ENCODE results near the gene NCAPG2. TPM values are rescaled to one million over a fixed set of nuclear protein-coding genes. Genes with fewer than 3 reads are reported as not detected.
A peak's percentile ranks its signal among the peaks of the same experiment; 100 is the strongest.

NCAPG2 gene
- total RNA-seq, 2 donors from 2014 or later: 129 to 205 TPM

DNA sequence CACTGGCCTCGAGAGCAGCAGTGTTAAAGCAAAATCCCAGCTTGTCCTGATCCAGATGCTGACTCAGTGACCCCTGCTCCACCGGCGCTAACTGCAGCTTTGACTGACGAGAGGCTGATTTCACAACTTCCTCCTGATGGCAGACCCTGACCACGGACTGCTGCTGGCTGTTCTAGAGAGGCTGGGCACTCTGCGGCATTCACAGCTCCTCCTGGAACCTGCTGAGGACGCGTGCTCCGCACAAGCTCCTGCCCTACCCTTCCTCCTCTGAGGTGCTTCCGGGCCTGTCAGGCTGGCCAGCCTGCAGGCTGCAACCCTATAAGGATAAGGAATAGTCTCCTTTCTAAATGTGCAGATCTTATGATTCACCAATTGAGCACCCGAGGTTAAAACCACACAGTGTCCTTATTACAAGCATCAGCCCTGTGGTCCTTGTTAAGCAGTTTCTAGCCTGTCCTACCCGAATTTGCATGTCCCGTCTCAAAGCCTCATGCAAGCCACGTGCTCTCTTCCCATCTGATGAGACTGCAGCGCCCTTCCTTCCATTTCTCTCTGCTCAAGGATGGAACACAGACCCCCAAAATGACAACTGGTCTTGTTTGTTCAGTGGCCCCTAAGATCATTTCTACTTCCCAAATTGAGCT lies 35.5 kb upstream of the NCAPG2 start:
- DNase-seq (ENCODE audit: low spot score in 2 of 2) (no peak), ATAC-seq (peak in 1 of 2 donors; percentile 66)
- Mint-ChIP-seq H3K9me3 (no peaks in the 10 kb centered on the region), H3K36me3 (peaks cover 19 to 21% of the 10 kb centered on the region in 2 donors), H3K27ac (peak overlapping the region; percentile 62 to 71)

DNA sequence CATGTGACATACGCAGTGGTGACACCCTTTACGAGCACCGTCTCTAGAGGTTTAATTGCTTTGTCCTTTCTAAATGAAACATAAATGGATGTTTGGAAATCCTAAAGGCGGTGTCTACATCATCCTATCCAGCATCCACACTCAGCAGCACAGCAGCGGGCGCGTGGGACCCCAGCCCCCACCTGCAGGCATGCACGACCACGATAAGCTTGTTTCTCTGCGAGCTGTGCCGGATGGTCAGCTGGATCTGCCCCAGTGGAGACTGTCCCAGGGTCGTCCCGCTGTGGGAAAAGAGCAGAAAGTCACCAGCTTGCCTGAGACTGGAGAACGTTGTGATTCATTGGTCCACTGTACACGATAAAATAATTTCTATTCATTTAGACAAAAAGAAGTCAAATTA lies 34.2 kb upstream of the NCAPG2 start:
- Mint-ChIP-seq H3K27ac (peak overlapping the region in 1 of 2 donors; percentile 40), H3K36me3 (peaks cover 21 to 28% of the 10 kb centered on the region in 2 donors), H3K9me3 (no peaks in the 10 kb centered on the region)
- ATAC-seq (no peak), DNase-seq (ENCODE audit: low spot score in 2 of 2) (no peak)

DNA sequence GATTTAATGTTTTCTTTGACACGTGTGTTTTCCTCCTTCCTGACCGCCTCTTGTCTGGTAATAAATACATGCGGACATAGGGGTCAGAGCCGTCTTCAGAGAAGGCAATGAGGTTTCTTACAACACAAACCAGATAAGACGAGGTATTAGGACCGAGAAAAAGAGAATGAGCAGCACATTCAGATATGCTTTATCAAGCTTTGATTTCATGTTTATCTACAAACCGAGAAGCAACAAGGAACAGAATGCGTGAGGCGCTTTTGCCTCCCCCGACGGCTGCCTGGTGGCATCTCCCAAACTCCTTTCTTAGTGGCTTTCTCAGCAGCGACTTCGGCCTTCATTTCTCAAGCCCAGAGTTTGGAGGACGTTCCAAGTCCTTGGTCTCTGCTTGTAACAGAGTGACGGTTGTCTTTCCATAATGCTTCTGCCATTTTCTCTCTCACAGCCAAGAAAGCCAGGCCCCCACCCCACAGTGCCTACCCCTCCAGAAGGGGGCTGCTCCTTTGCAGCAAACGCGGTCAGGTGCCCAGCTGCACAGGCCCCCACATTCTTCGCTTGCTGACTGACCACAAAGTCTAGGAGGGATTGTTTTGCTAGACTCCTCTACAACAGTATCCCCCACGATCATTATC lies 32.6 kb upstream of the NCAPG2 start:
- ATAC-seq (no peak), DNase-seq (ENCODE audit: low spot score in 2 of 2) (no peak)
- H3K27ac Mint-ChIP-seq: peak overlapping the region in 1 of 2 donors; percentile 73
- peaks cover 21 to 28% of the 10 kb centered on the region in 2 donors for H3K36me3 Mint-ChIP-seq
- H3K9me3 Mint-ChIP-seq: no peaks in the 10 kb centered on the region

DNA sequence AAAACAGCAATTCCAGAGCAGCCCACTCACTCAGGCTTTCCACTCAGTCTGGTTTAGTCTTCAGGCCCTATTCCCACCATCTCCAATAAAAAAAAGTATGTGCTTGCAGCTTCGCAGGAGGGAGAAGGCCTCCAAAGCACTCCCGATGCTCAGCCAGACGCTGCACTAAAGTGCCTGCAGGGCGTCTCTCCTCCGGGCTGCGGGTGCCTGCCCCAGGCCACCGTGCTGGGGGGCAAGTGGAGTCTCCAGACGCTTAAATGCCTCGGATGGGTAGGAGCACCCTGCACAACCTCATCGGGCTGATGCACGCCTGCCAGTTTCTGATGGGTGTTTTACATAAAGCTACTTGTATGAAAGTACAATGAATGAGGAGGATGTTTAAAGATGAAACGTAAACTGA lies 31.3 kb upstream of the NCAPG2 start:
- DNase-seq (ENCODE audit: low spot score in 2 of 2) (no peak), ATAC-seq (no peak)
- peaks cover 16 to 28% of the 10 kb centered on the region in 2 donors for H3K36me3 Mint-ChIP-seq
- no peaks in the 10 kb centered on the region for H3K9me3 Mint-ChIP-seq
- peak overlapping the region; percentile 65 to 90 for H3K27ac Mint-ChIP-seq

DNA sequence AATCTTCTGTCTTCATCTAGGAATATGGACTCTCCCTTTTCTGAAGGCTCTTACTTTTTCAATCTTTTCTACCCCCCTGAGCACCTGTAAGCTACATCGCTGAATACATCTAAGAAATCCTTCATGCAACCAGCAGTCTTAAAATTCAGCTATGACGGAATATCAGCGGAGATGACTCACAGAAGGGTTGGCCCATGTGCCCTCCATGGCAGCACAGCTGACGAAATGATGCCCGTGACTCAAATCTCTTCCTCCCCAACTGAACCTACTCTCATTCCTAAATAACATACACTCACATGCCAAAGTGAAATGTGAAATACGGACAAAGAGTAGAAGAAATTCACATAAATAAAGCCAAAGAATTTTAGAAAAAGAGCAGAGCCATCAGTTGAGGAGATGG lies 30.3 kb upstream of the NCAPG2 start:
- ATAC-seq (no peak), DNase-seq (ENCODE audit: low spot score in 2 of 2) (no peak)
- Mint-ChIP-seq H3K27ac (peak overlapping the region; percentile 30 to 65), H3K36me3 (peaks cover 7 to 26% of the 10 kb centered on the region in 2 donors), H3K9me3 (no peaks in the 10 kb centered on the region)

DNA sequence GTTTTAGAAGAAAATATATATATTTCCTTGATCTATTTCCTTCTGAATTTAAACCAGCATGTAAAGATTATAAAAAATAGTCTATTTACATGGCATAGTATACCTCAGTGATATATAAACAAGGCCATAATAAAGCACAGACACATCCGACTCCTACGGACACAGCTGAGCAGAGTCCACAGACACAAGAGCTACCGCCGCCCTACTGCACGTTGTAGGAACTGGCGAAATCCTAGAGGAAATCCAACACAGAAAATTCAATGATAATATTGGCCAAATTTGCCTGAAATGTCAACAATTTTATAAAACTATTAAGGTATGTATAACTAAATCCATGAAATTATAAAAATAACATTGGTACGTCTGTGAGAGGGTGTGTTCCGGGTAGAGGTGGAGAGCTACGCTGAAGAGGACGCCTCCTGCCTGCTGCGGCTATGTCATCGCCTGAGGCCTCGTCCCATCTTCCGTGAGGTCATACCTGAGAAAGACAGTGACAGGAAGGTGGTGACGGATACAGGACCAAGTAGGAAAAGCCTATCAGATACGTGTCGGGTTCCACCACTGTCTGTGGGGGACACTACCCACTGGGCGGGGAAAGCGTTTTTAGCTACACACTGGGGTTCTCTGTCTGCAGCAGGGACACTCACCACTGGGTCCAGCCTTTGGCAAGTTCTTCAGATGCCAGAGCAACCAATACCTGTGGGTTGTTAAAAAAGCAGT lies 29.3 kb upstream of the NCAPG2 start:
- ATAC-seq (peak in 1 of 2 donors; percentile 26), DNase-seq (ENCODE audit: low spot score in 2 of 2) (no peak)
- Mint-ChIP-seq H3K36me3 (peaks cover 7 to 28% of the 10 kb centered on the region in 2 donors), H3K27ac (peak overlapping the region in 1 of 2 donors; percentile 50), H3K9me3 (no peaks in the 10 kb centered on the region)

DNA sequence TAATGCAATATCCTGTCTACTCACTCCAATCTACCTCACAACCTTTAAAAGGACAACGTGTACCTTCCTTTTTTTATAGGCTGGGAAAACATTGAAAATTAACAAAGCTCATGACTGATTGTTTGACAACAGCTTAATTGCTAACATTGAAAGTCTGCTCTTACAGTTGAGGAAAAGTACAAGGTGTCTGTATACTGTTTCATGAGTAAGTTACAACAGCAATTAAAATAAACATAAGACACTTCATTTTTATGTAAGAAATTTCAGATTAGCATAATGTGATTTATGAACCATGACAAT lies 28.6 kb upstream of the NCAPG2 start:
- peaks cover 7 to 20% of the 10 kb centered on the region in 2 donors for H3K36me3 Mint-ChIP-seq

DNA sequence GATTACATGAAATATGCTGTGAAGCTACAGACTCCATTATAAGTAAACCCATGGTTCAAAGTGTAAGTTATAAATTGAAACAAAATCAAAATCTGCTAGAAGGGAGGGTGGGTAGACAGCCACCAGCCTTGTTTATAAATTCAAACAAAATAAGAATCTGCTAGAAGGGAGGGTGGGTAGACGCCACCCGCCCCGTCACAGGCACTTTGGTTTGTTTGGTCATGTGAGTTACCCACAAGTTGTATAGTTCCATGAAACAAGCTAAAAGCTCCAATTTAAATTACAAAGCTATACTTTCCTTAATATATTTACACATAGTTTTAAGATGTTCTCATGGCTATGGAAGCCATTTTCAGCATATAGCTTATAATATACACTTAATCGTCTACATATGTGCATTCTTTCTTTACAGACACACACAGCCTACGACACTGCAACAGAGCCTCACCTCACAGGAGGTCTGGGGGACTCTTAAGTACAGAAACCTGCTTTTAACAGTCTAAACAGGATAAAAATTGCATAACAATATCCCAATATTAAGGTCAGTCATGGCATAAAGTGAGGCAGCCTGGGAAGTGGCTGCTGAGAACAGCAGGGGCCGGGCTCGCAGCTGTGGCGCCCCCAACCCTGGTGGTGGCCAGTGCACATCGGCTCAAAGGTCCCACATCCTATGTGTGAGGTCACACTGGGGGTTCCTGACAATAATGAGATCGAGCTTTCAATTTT lies 28.1 kb upstream of the NCAPG2 start:
- Mint-ChIP-seq H3K27ac (no peak overlapping the region), H3K9me3 (no peaks in the 10 kb centered on the region), H3K36me3 (peaks cover 7 to 18% of the 10 kb centered on the region in 2 donors)
- ATAC-seq: no peak
- DNase-seq (ENCODE audit: low spot score in 2 of 2): no peak

More for the DNA sequence above, 28.6 kb upstream of the NCAPG2 start:
- DNase-seq (ENCODE audit: low spot score in 2 of 2) (no peak), ATAC-seq (no peak)
- no peak overlapping the region for H3K27ac Mint-ChIP-seq
- no peaks in the 10 kb centered on the region for H3K9me3 Mint-ChIP-seq

DNA sequence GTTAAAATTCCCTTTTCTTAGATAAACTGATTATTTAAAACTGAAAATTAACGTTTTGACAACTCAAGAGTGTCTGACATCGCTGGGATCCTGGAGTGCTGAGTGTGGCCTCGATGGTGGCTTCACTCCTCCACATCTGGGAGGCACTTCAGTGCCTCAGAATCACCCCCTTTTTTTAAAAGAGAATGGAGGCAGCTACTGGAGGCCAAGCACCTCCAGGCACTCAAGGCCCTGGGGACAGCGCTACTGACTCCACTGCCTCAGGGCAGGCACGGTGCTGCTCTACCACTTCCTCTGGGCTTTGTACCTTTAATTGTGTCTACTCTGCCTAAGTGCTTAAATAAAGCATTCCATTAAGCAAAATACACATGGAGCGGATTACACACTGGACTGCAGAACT lies 27.2 kb upstream of the NCAPG2 start:
- DNase-seq (ENCODE audit: low spot score in 2 of 2) (no peak), ATAC-seq (no peak)
- Mint-ChIP-seq H3K36me3 (peaks cover 7 to 18% of the 10 kb centered on the region in 2 donors), H3K27ac (peak overlapping the region in 1 of 2 donors; percentile 65), H3K9me3 (no peaks in the 10 kb centered on the region)

DNA sequence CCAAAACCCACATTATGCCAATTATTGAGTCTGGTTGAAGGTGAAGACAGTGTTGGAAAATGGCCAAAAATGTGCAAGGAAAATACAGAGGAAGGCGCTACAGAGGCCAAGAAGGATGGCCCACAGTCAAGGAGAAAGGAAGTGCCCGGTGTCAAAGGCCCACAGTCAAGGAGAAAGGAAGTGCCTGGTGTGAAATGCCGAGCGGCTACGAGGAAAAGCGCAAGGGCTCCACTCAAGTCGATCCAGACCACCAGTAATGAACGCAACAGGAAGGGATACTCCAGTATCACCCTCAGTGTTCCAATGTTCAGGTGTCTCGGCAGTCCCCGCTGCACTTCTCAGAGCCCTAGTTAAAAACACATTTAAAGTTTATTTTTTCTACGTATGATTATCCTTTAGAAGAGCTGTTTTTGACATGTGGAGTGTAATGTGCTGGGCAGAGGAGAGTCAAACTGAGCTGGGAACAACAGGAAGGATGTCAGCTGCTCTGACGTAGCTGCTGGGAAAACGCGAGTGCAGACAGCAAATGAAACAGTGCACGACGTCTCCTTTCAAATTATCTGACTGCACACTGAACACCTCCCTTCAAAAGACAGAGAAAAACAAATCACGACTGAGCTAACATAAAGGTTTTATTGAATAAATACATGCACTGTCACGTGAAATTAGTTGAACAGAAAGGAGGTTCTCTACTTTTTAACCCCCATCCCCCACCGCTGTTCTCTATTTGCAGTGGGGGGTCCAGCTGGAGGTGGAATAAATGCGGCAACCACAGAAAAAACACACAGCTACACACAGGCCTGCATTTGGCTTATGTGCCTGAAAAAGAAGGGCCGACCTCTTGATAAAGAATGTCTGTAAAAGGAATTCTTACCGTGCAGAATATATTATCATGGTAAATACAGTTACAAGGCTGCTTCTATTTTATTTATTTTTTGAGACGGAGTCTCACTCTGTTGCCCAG lies 26.1 kb upstream of the NCAPG2 start:
- DNase-seq (ENCODE audit: low spot score in 2 of 2) (no peak), ATAC-seq (no peak)
- H3K36me3 Mint-ChIP-seq: peaks cover 2 to 18% of the 10 kb centered on the region in 2 donors
- H3K9me3 Mint-ChIP-seq: peaks cover 0 to 3% of the 10 kb centered on the region in 2 donors
- H3K27ac Mint-ChIP-seq: peak overlapping the region; percentile 19 to 87

DNA sequence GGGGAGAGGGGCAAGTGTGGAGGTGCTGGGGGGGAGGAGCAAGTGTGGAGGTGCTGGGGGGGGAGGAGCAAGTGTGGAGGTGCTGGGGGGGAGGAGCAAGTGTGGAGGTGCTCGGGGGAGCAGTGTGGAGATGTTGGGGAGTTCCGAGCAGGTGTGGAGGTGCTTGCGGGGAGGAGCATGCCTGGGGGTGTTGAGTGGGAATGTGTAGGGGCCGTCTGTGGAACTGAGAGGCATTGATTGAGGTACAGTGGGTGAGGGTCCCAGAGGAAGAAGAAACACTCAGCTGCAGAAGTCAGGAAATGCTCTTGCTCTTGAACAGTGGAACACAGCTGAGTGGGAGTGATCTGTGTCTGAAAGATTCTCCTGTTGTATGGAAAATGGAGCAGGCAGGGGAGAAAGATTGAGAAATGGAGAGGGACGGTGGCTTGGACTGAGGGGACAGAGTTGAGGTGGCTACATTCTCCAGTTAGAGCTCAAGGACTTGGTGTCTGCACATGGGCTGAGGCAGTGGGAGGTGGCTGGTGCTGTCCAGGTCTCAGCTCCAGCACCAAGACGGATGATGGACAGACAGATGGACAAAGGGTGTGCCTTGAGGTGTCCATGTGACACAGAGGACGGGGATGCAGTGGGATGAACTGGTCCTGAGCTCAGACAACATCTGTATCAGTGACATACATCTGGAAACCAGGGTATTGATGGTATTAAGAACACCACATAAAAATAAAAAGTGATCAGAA lies 25.2 kb upstream of the NCAPG2 start:
- Mint-ChIP-seq H3K9me3 (peaks cover 0 to 3% of the 10 kb centered on the region in 2 donors), H3K36me3 (peaks cover 0 to 16% of the 10 kb centered on the region in 2 donors), H3K27ac (peak overlapping the region; percentile 7 to 19)
- ATAC-seq (no peak), DNase-seq (ENCODE audit: low spot score in 2 of 2) (no peak)

DNA sequence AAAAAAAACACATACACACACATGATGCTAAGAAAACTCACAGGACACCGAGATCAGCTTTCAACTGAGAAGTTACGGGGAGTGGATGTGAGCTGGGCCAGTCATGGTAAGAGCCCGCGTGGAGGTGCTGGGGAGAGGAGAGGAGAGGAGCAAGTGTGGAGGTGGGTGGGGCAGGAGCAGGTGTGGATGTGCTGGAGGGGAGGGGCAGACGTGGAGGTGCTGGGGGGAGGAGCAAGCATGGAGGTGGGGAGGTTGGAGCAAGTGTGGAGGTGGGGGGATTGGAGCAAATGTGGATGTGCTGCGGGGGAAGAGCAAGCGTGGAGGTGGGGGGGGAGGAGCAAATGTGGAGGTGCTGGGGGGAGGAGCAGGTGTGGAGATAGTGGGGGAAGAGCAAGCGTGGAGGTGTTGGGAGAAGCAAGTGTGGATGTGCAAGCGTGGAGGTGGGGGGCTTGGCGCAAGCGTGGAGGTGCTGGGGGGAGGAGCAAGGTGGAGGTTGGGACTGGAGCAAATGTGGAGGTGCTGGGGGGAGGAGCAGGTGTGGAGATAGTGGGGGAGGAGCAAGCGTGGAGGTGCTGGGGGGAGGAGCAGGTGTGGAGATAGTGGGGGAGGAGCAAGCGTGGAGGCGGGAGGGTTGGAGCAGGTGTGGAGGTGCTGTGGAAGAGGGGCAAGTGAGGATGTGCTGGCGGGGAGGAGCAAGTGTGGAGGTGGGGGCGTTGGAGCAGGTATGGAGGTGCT lies 24.5 kb upstream of the NCAPG2 start:
- Mint-ChIP-seq H3K36me3 (peaks cover 0 to 9% of the 10 kb centered on the region in 2 donors), H3K27ac (no peak overlapping the region)

DNA sequence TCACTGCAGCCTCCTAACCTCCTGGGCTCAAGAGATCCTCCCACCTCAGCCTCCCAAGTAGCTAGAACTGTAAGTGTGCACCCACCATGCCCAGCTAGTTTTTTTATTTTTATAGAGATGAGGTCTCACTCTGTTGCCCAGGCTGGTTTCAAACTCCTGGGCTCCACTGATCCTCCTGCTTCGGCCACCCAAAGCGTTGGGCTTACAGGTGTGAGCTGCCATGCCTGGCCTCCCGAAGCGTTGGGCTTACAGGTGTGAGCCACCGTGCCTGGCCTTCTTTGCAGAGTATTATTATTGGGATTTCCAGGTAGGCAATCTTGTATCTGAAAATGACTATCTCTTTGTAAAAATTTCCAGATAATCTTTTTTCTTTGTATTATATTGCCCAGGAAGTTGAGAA lies 23.1 kb upstream of the NCAPG2 start:
- DNase-seq (ENCODE audit: low spot score in 2 of 2) (no peak), ATAC-seq (no peak)
- Mint-ChIP-seq H3K27ac (no peak overlapping the region), H3K9me3 (peaks cover 0 to 3% of the 10 kb centered on the region in 2 donors), H3K36me3 (peaks cover 0 to 9% of the 10 kb centered on the region in 2 donors)

More for the DNA sequence above, 24.5 kb upstream of the NCAPG2 start:
- peaks cover 0 to 3% of the 10 kb centered on the region in 2 donors for H3K9me3 Mint-ChIP-seq
- ATAC-seq (no peak), DNase-seq (ENCODE audit: low spot score in 2 of 2) (no peak)

DNA sequence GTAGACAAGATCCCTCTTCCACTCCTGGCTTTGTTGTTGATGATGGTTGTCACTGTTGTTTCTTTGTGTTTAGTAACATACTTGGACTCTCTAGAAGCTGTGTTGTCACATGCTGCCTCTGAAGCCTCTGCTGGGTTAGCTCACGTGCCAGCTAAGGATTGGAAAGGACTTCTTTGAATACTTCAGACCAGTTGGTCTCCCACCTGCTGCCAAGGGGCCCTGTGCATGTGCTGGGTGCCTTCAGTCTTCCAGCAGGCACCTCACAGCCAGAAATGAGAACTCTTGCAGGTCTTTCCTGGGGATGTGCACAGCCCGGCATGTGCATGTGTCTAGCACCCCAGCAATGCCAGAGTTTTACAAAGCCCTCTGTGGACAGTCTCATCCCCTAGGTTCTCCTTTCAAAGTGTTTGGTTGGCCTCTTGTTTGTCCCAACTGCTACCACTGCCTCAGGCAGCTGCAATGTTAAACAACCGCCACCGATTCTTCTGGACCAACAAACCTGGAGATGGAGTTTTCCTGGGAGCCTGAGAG lies 21.7 kb upstream of the NCAPG2 start:
- H3K27ac Mint-ChIP-seq: no peak overlapping the region
- H3K36me3 Mint-ChIP-seq: peaks cover 0 to 9% of the 10 kb centered on the region in 2 donors
- no peak for ATAC-seq
- H3K9me3 Mint-ChIP-seq: peaks cover 0 to 3% of the 10 kb centered on the region in 2 donors
- DNase-seq (ENCODE audit: low spot score in 2 of 2): no peak

DNA sequence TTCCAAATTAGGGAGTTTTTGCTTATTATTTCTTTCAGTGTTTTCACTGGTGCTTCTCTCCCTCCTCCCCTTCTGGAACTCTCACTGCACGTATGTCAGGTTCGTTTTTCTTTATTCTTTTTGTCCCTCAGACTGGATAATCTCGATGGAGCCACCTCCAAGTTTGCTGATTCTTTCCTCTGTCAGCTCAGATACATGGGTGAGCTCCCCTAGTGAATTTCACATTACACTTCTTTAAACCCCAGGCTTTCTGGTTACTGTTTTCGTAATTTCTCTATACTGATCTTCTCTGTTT lies 20.8 kb upstream of the NCAPG2 start:
- H3K36me3 Mint-ChIP-seq: peaks cover 0 to 9% of the 10 kb centered on the region in 2 donors

More for the DNA sequence above, 20.8 kb upstream of the NCAPG2 start:
- peaks cover 0 to 3% of the 10 kb centered on the region in 2 donors for H3K9me3 Mint-ChIP-seq
- ATAC-seq: no peak
- H3K27ac Mint-ChIP-seq: peak overlapping the region in 1 of 2 donors; percentile 91
- no peak for DNase-seq (ENCODE audit: low spot score in 2 of 2)
